PFSK-1 (cell line): Measurements from ENCODE around the gene CNOT4.

Experiments used
- FOXP2 ChIP-seq: optimal IDR thresholded peaks from 2 replicates; pipeline ENCODE3; 2011; ENCODE audit warnings: borderline replicate concordance, control low read depth, inconsistent platforms; ENCODE audit not compliant: insufficient read depth; ENCODE audit errors: extremely low read length, extremely low read depth
- POLR2AphosphoS5 ChIP-seq: IDR thresholded peaks from 2 replicates; pipeline ENCODE4 v1.6.1; 2012; ENCODE audit warnings: low read depth, mild to moderate bottlenecking, control low read depth, low read length, moderate library complexity
- SIN3A ChIP-seq: IDR thresholded peaks from 2 replicates; pipeline ENCODE4 v1.6.1; 2012; ENCODE audit warnings: mild to moderate bottlenecking, low read length, moderate library complexity, borderline replicate concordance; ENCODE audit not compliant: insufficient read depth
- TAF1 ChIP-seq: IDR thresholded peaks from 2 replicates; pipeline ENCODE4 v1.6.1; 2012; ENCODE audit warnings: low read length, control low read depth, borderline replicate concordance; ENCODE audit not compliant: insufficient read depth
- TF ChIP-seq, protein P1 (sequence below), 2 experiments: IDR thresholded peaks; 2 replicates each; pipeline versions ENCODE4 v1.6.1 to v1.8.0; 2011 to 2012; ENCODE audit warnings: low read depth in 2 of 2, low read length in 2 of 2, control low read depth in 1 of 2, inconsistent platforms in 1 of 2, mild to moderate bottlenecking in 1 of 2, moderate library complexity in 1 of 2; ENCODE audit not compliant: insufficient read depth in 1 of 2

Gene CNOT4

DNA sequence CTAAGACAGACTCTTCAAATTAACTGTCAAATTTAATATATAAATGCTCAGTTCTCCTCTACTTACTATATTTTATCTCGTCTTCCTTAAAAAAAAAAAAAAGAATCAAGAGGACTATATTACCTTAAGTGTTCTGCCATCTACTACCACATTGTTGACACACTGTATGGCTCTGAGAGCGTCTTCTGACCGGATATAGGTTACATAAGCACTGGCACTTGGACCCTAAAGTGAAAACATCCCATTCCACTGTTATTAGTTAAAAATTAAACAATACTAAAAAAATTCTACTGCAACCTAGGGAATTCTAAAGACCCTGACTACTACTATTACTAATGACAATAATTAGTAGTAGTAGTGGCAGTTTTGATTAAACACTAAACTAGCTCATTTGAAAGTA, 95.7 kb downstream of the CNOT4 start:
- no peak for TF ChIP-seq SIN3A
- no peak for TF ChIP-seq POLR2AphosphoS5
- TF ChIP-seq TAF1 = no peak
- TF ChIP-seq, protein P1, sequence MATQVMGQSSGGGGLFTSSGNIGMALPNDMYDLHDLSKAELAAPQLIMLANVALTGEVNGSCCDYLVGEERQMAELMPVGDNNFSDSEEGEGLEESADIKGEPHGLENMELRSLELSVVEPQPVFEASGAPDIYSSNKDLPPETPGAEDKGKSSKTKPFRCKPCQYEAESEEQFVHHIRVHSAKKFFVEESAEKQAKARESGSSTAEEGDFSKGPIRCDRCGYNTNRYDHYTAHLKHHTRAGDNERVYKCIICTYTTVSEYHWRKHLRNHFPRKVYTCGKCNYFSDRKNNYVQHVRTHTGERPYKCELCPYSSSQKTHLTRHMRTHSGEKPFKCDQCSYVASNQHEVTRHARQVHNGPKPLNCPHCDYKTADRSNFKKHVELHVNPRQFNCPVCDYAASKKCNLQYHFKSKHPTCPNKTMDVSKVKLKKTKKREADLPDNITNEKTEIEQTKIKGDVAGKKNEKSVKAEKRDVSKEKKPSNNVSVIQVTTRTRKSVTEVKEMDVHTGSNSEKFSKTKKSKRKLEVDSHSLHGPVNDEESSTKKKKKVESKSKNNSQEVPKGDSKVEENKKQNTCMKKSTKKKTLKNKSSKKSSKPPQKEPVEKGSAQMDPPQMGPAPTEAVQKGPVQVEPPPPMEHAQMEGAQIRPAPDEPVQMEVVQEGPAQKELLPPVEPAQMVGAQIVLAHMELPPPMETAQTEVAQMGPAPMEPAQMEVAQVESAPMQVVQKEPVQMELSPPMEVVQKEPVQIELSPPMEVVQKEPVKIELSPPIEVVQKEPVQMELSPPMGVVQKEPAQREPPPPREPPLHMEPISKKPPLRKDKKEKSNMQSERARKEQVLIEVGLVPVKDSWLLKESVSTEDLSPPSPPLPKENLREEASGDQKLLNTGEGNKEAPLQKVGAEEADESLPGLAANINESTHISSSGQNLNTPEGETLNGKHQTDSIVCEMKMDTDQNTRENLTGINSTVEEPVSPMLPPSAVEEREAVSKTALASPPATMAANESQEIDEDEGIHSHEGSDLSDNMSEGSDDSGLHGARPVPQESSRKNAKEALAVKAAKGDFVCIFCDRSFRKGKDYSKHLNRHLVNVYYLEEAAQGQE (IDR thresholded peaks at IDR 0.05; ENCODE audit: insufficient read depth in 1 of 2, low read depth in 2 of 2, low read length in 2 of 2) = no peak
- no peak for TF ChIP-seq FOXP2

DNA sequence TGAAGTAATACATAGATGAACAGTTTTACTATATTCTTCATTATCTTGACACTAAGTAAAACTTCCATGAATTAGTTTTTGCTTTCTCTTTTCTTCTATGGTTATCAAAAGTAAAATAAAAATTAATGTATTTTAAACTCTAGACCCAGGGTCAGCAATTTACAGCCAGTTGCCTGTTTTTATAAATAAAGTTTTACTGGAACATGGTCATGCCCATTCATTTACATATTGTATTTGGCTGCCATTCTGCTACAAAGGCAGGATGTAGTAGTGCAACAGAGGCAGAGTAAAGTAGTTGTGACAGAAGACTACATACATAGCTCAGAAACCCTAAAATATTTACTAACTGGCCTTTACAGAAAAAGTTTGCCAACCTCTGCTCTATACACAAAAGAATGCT, 98.8 kb downstream of the CNOT4 start:
- TF ChIP-seq FOXP2 (no peak), SIN3A (no peak), TAF1 (no peak), POLR2AphosphoS5 (no peak)
- TF ChIP-seq, protein P1 (IDR thresholded peaks at IDR 0.05; ENCODE audit: insufficient read depth in 1 of 2, low read depth in 2 of 2, low read length in 2 of 2) = no peak

DNA sequence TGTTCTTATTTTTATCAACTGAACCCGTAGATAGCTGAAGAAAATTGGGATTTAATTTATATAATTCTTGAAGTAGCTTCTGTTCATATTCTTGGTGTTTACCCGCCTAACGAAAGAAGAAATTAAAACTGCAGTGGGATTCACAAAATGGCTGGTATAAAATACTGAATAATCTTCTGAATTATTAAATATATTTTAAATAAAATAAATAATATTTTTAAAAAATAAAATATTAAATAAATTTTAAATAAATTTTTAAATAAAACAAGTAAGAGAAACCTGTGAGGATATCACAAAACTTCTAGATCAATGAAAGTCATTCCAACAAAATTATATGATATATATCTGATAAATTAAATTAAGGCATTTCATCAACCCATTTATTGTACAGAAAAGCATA, 99.4 kb downstream of the CNOT4 start:
- TF ChIP-seq FOXP2 = no peak
- TF ChIP-seq SIN3A = no peak
- no peak for TF ChIP-seq TAF1
- no peak for TF ChIP-seq POLR2AphosphoS5
- TF ChIP-seq, protein P1 (IDR thresholded peaks at IDR 0.05; ENCODE audit: insufficient read depth in 1 of 2, low read depth in 2 of 2, low read length in 2 of 2) = no peak

DNA sequence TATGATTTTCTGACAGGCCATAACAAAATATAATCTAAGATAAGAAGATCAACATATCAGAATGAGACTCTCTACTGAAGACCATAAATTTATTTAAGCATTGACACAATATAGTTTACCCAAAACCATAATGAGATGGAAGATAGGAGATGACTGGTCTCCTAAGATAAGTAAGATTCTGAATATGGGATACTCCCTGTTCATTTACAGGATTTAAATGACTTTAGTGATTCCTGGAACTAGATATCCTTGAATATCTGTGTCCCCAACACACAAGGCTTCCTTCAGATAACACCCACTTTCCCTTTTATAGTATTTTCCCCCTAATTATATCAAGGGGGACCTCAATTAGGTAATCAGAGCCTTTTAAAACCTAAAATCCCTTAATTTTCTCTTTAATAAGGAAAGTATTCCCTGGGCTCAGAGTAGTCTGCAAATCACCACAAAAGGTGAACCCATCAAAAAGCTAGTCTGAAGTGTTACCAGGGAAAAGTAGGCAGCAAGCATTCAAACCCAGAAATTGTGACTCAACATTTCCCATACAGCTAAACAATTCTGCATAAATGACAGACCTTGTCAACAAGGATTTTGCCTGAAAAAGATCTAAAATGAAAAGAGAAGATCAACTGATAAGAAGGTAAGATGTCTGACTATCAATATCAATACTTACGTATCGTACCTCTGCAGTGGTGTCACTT, 99.9 kb downstream of the CNOT4 start:
- TF ChIP-seq POLR2AphosphoS5 (no peak), FOXP2 (no peak), TAF1 (no peak), SIN3A (no peak)
- TF ChIP-seq, protein P1 (IDR thresholded peaks at IDR 0.05; ENCODE audit: insufficient read depth in 1 of 2, low read depth in 2 of 2, low read length in 2 of 2) = no peak
